Sciatic nerve (tissue), 2 donors: ENCODE results near the gene ZSCAN18. TPM values are rescaled to one million over a fixed set of nuclear protein-coding genes. Genes with fewer than 3 reads are reported as not detected.
A peak's percentile ranks its signal among the peaks of the same experiment; 100 is the strongest.
"Not testable (repeated sequence)": the region's sequence is repeated elsewhere in the genome, so short reads cannot be mapped to it uniquely, and the experiment has no call there.

Experiments used
- ATAC-seq: fragments of 200-7000 bp; cut with Tn5 transposase; one replicate; pipeline ENCODE4 v1.9.1; 2020; ENCODE audit warnings: mild to moderate bottlenecking, moderate library complexity
- DNase-seq: peaks from one replicate; pipeline ENCODE4 v3.0.0-alpha.2; 2020; ENCODE audit warnings: low spot score
- intact Hi-C: fragments of 100-400 bp; cut with DNase I; formaldehyde crosslinking; loops from one replicate; pipeline ENCODE4 v1.14.2; 2022
- total RNA-seq: library from RNA; stranded (reverse); fragmentation: NEBNext Ultra II Directional; extraction: Animal tissue kit (Norgen Biotek cat#: 25700); gene quantifications from one replicate; pipeline ENCODE4 v1.2.1, GENCODE V29; 2021
- donor health status: DM: no; HTN: no; CAD: no.
- donor health status: DM: no; HTN: no; CAD: no.

Gene ZSCAN18, protein sequence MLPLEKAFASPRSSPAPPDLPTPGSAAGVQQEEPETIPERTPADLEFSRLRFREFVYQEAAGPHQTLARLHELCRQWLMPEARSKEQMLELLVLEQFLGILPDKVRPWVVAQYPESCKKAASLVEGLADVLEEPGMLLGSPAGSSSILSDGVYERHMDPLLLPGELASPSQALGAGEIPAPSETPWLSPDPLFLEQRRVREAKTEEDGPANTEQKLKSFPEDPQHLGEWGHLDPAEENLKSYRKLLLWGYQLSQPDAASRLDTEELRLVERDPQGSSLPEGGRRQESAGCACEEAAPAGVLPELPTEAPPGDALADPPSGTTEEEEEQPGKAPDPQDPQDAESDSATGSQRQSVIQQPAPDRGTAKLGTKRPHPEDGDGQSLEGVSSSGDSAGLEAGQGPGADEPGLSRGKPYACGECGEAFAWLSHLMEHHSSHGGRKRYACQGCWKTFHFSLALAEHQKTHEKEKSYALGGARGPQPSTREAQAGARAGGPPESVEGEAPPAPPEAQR
- total RNA-seq: 70.1 TPM

DNA sequence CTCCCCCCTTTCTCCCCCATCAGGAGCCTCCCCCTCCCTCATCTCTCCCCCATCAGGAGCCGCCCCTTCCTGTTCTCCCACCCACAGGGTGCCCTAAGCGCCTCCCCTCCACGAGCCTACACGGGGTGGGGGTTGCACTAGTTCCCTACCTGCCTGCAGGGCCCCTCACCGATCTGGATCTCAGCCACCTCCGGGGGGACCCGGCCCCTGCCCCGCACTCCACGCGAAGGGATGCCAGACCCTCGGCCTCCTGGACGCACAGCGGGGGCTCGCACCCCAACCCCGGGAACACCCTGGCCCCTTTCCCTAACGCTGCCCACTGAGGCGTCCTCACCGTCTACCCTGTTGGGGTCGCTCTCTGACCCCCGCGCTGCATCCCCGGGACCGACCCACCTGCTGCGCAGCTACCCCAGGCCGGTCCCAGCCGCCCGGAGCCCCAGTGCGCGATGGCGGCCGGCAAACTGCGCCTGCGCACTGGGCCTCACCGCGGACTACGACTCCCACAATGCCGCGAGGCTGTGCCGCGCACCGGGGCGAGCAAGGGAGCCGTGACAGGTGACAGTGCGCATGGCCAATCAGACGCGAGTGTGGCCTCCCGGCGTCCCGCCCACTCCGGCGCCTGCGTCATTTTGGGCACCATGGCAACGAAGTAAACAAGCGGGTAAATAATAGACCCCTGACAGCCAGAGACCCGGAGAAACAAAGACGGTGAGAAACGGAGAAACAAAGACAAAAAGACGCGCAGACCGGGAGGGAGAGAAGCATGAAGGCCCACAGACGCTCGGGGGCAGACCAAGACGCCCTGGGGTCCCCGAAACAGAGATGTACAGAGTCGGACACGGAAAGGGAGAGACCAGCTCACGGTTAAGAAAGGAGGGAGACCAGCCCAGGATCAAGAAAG lies at the start of gene ZSCAN18:
Gene ZSCAN18, minus strand, starts transcription at position 451 of the 901 bp plus-strand sequence. CDS start 7,964 bp downstream, outside the sequence.
- ATAC-seq: peak; percentile 100
- intact Hi-C loops: no loop called here
- peak; percentile 98 for DNase-seq

DNA sequence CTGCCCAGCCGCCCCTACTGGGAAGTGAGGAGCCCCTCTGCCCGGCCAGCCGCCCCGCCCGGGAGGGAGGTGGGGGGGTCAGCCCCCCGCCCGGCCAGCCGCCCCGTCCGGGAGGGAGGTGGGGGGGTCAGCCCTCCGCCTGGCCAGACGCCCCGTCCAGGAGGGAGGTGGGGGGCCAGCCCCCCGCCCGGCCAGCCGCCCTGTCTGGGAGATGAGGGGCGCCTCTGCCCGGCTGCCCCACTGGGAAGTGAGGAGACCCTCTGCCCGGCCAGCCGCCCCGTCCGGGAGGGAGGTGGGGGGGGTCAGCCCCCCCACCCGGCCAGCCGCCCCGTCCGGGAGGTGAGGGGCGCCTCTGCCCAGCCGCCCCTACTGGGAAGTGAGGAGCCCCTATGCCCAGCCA lies 49.4 kb upstream of the ZSCAN18 start:
- ATAC-seq, intact Hi-C loops, DNase-seq: not testable (repeated sequence)

DNA sequence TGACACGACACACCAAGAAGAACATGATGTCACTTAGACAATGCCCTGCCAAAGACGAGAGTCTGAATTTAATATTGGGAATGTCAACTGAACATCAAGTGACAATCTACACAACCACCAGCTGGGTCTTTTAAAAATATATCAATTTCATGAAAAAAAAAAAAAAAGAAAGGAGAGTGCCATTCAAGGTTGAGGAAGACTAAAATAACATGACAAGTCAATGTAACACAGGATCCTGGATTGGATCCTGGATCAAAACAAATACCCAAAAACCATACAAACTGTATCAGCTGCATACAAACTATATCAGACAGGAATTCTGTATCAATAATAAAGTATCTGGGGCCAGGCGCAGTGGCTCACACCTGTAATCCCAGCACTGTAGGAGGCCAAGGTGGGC lies 47.8 kb upstream of the ZSCAN18 start:
- intact Hi-C loops: no loop called here
- ATAC-seq: no peak
- no peak for DNase-seq

DNA sequence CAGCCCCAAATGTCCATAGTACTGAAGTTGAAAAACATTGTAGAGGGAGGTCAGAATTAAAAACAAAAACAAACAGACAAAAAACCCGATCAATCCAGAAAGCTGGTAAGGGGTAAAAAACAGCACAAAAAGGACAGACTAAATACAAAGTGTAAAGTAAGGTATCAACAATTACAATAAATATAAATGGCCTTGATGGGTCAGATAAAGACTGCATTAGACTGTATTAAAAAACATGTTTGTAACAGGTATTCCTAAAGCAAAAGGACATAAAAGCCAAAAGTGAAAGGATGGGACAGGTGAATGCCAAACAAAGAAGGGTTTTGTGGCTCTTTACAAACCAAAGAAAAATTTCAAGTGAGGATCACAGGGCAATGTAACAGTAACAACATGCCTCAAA lies 36.2 kb upstream of the ZSCAN18 start:
- DNase-seq: no peak
- no peak for ATAC-seq
- intact Hi-C loops: no loop called here

DNA sequence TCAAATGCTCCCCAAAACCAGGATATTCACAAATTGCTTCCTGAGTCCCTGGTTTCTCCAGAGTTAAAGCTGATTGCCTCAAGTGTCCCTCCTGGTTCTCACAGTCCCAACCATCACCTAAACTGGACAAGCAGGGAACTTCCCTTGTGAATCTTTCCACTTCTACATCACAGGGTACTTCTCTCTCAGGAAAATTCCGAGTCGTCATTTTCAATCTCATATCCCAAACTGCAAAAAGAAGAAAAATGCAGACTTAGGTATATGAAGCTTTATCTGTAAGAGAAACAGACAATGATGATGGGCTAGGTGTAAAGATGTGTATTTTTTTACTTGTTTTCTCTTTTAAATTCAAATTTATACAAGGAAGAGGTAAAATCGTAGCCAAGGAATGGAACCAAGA lies 31.3 kb upstream of the ZSCAN18 start:
- intact Hi-C loops: no loop called here
- no peak for DNase-seq
- ATAC-seq: no peak

DNA sequence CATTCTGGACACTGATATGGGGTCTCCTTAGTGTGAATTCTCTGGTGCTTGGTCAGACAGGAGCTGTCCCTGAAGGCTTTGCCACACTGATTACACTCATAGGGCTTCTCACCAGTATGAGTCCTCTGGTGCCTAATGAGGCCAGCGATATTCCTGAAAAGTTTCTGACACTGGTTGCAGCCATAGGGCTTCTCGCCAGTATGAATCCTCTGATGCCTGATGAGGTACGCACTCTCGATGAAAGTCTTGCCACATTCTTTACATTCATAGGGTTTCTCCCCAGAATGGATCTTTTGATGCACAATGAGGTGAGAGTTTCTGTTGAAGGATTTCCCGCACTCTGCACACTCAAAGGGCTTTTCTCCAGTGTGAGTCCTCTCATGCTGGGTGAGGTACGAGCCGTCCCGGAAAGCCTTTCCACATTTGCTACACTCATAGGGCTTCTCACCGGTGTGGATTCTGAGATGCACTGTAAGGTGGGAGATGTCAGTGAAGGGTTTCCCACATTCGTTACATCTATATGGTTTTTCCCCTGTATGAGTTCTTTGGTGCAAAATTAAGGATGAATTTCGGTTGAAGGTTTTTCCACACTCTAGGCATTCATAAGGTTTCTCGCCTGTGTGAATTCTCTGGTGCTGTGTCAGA lies 30.1 kb upstream of the ZSCAN18 start:
- no peak for DNase-seq
- ATAC-seq: no peak
- intact Hi-C loops: no loop called here

DNA sequence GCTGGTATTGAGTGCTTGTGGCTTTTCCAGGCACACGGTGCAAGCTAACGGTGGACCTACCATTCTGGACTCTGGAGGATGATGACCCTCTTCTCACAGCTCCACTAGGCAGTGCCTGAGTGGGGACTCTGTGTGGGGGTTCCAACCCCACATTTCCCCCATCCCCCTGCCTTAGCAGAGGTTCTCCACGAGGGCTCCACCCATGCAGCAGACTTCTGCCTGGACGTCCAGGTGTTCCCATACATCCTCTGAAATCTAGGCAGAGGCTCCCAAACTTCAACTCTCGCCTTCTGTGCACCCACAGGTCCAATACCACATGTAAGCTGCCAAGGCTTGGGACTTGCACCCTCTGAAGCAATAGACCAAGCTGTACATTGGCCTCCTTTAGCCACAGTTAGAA lies 25.3 kb upstream of the ZSCAN18 start:
- no peak for ATAC-seq
- intact Hi-C loops: no loop called here

DNA sequence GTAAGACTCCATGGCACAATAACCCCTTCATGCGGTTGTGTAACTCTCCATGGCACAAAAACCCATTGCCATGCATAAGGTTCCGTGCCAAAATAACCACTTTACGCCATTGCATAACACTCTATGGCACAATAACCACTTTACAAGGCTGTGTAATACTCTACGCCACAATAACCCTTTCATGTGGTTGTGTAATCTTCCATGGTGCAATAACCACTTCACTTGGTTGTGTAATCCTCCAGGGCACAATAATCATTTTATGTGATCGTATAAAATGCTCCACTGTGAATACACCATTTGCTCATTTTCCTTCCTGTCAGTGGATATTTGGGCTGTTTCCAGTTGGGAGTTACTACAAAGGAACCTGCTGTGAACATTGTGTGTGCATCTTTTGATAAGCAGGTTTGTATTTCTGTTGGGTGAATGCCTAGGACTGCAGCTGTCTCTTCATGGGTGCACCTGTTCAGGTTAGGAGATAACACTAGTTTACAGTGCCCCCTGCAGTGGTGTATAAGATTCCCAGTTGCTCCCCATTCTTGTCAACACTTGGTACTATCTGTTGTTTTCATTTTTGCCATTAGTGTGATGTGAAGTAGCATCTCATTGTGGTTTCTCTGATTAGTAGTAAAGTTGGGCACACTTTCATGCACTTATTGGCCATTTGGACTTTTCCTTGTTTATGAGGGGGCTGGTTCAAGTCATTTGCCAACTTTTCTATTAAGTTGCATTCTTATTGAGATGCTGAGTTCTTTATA lies 21.1 kb upstream of the ZSCAN18 start:
- no peak for DNase-seq
- intact Hi-C loops: no loop called here
- no peak for ATAC-seq

More for the DNA sequence above, 25.3 kb upstream of the ZSCAN18 start:
- no peak for DNase-seq

DNA sequence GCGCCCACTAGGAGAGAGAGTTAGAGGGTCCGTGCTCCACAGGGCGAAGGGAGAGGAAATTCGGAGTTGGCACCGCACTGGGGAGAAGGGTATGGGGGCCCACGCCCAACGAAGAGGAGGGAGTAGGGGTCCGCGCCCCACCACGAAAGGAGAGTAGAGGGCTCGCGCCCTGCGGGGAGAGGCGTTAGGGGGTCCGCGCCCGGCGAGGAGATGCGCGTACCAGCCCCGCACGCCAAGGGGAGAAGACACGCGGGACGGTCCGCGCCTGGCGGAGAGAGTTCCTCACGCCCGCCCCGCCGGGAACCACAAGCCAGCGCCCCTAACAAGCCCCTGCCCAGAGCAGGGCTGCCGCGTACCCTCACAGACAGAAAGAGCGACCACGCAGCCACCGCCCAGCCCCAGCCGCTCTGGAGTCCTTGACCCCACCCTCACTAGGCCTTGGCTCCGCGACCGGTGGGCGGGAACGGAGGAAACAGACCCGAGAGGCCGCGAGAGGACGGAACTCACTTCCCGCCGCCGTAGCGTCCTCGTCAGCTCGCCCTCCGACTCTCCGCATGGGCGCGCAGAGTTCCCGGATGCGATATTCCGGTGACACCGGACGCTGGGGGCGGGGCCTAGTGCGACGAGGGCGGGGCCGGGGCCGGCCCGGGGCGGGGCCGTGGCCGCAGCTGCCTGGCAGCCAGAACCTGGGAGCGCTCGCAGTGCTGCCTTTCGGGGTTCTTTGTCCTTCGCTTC lies 20.0 kb upstream of the ZSCAN18 start:
- DNase-seq (no peak), ATAC-seq (no peak)
- intact Hi-C loops: no loop called here

DNA sequence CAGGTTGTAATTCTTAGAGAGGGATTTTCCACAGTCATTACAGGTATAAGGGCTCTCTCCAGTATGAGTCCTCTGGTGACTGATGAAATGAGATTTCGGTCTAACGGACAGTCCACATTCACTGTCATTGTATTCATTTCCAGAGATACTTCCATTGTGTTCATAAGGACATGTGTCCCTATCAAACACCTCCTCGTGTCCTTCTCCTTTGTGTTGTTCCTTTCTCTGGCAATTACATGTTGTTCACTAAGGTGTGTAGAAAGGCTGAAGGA lies 10.5 kb upstream of the ZSCAN18 start:
- ATAC-seq (no peak), DNase-seq (no peak)
- intact Hi-C loops: no loop called here

DNA sequence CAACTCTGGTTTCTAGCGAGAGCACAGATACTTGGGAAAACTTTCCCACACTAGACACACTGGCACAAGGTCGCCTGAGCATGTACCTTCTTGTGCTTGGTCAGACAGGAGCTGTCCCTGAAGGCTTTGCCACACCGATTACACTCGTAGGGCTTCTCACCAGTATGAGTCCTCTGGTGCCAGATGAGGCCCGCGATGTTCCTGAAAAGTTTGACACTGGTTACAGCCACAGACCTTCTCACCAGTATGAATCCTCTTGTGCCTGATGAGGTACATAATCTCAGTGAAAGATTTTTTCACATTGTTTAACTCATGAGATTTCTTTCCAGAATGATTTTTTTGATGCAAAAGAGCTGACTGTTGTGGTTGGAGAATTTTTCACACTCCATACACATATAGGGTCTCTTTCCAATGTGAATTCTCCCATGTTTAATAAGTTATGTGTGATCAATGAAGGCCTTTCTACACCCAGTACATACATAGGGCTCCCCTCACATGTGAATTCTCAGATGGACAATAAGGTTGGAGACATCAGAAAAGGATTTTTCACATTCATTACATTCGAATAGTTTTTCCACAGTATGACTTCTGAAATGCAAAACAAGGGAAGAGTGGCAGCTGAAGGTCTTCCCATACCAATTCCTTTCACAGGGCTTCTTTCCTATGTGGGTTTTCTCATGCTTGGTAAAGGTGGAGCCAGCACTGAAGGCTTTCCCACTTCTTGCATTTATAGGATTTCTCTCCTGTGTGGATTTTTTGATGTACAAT lies 9.9 kb upstream of the ZSCAN18 start:
- DNase-seq: no peak
- intact Hi-C loops: no loop called here
- no peak for ATAC-seq

DNA sequence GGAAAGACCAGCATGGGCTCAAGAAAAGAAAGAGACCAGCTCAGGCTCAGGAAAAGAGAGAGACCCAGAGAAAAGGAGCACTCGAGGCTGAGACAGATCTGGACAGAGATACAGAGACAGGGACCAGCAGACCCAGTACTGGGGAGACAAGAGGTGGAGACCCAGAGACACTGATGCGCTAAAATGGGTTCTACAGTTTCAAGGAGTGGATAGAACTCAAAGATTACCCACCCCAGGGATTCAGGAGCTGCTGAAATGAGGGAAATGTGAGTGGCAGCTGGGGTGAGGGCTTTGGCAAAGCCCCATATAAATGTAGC lies 609 bp upstream of the ZSCAN18 start:
- DNase-seq: no peak
- intact Hi-C loops: no loop called here
- peak; percentile 25 for ATAC-seq

DNA sequence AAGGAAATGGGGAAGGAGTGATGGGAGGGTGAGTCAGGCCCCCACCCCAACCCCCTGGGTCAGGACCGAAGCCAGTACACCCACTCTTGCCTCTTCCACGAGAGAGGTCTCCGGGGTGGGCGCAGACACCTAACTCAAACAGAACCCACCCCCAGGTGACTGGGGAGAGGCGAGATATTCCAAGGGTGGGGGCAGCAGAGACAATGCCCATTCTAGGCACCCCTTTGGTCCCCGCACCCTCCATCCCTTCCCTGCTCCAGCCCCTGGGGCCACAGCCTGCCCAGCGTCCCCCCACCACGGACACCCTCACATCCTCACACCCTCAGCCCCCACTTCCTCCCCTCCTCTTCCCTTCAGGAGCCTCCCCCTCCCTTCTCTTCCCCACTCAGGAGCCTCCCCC lies 682 bp downstream of the ZSCAN18 start:
- intact Hi-C loops: no loop called here
- DNase-seq: no peak

DNA sequence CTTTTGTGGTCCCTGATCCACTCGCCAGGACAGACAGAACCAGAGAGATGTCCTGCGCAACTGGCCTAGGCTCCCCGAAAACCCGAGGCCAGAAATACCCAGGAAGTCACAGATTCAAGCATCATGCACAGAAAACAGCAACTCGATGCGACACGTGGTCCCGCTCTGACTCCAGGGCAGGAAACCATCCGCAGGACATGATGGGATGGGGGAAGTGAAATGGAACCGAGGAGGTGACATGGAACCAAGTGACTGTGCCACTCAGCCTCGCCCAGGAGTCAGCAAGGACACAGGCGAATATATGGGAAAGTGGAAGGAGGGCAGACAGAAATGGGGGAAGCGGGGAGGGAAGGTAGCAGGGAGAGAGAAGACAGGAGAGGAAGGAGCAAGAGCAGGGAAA lies 1.1 kb downstream of the ZSCAN18 start:
- no peak for DNase-seq
- intact Hi-C loops: no loop called here
- no peak for ATAC-seq

More for the DNA sequence above, 682 bp downstream of the ZSCAN18 start:
- ATAC-seq: no peak

DNA sequence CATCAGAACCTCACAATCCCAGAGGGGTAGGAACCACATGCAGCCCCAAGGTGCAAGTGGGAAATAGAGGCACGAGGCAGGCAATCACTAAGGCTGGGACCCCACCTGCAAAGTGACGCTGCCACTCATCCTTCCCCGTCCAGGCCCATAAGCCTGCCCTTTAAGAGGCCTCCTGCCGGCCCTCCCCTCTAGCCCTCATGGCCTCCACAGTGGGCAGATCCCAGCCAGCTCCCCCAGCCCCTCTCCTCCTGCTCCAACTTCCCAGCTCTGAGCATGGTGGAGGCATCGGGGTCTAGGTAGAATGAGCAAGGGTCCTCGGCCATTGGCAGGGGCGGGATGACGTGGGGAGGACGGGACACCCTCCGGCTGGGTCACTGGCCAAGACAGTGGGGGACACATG lies 2.7 kb downstream of the ZSCAN18 start:
- intact Hi-C loops: no loop called here
- DNase-seq: no peak
- no peak for ATAC-seq

DNA sequence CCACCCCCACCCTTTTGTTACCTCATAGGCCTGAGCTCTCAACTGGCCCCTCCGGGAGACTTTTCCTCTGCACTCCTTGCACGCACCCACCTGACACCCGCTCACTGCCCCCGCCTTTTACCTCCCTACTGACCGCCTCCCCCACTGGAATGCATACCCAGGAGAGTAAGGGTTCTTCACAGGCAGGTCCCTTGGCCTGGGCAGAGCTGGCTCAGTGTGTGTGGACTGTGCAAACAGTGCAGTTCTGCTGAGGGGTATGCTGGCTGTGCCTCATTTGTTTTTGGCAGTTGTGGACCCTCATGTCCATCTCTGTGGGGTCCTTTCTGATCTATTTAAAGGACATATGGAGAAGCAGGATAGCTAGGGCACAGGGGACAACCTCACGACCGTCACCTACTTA lies 5.0 kb downstream of the ZSCAN18 start:
- intact Hi-C loops: no loop called here
- DNase-seq: no peak
- ATAC-seq: no peak

DNA sequence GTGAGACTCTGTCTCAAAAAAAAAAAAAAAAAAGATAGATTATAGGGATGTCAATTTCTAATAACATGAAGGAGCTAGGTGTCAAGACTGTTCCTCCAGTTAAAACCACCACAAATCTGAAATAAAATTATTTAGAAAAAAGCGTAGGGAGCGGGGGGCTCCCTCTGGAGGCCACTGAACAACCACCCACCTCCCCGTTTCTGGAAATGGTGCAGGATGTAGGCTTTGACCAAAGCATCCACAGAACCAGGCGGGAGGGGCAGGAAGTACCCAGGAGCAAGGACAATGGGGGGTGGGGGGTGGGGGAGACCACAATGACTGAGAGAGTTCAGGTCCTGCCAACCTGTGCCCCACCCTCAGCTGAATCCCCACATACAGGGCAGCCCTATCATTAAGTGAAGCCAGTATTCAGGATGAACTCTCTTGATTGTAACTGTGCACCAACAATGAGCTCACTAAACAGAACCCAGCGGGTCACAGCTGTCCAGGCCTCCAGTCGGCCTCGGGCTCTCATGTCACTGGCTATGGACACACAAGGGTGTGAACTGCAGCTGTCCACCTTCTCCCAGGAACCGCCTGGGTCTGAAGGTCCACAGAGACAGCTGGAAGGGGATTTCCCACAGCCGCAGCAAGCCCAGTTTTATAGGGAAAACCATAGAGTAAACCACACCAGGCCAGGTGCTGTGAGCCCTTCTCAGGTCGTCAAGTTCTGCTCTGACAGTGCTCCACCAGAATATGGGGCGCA lies 6.6 kb downstream of the ZSCAN18 start:
- intact Hi-C loops: no loop called here
- no peak for ATAC-seq
- no peak for DNase-seq
